ENCODE measurements around the gene GDPGP1. TPM values are rescaled to one million over a fixed set of nuclear protein-coding genes. Genes with fewer than 3 reads are reported as not detected.

GDPGP1 gene
- 5.9 and 7.4 TPM in 2 replicates for total RNA-seq

GRCh38 chr15:90234096-90234988, at the start of gene GDPGP1:
GDPGP1 (plus strand) TSS chr15:90234209; CDS start chr15:90240909, 6,700 bp downstream.

GRCh38 chr15:90201130-90201943, 32.7 kb upstream of the GDPGP1 start, which contains the start of gene SEMA4B:
SEMA4B (plus strand) TSS chr15:90201330; CDS start chr15:90201579, 249 bp downstream.

GRCh38 chr15:90233387-90234095, 468 bp upstream of the GDPGP1 start, which contains the start of gene CIB1:
CIB1 (minus strand) TSS chr15:90233941; CDS start chr15:90233885, 56 bp downstream.

GRCh38 chr15:90249203-90249863, 15.3 kb downstream of the GDPGP1 start, which contains the start of gene TTLL13:
TTLL13 (plus strand) TSS chr15:90249556; CDS start chr15:90250631, 1,075 bp downstream.

GRCh38 chr15:90265271-90266060, 31.5 kb downstream of the GDPGP1 start, which contains the start of gene NGRN:
NGRN (plus strand) TSS chr15:90265672; CDS start chr15:90265713, 41 bp downstream.

Other genes with a start within 250 kb of the GDPGP1 start
- gene ZNF710, start 232.9 kb upstream of the GDPGP1 start, total RNA-seq, result 11.1 and 15.0 TPM in 2 replicates
- gene IDH2, start 131.7 kb upstream of the GDPGP1 start, total RNA-seq, result 65.2 and 91.8 TPM in 2 replicates
- 10.9 and 65.6 TPM in 2 replicates for gene SEMA4B, start 32.9 kb upstream of the GDPGP1 start, total RNA-seq
- 41.0 and 47.0 TPM in 2 replicates for gene CIB1, start 268 bp upstream of the GDPGP1 start, total RNA-seq
- under 0.01 TPM in 1 of 2 replicates, not detected in the other for gene TTLL13, start 15.3 kb downstream of the GDPGP1 start, total RNA-seq
- 43.1 and 66.6 TPM in 2 replicates for gene NGRN, start 31.5 kb downstream of the GDPGP1 start, total RNA-seq
- gene ZNF774, start 118.1 kb downstream of the GDPGP1 start, total RNA-seq, result 0.72 and 1.0 TPM in 2 replicates
- 206 and 279 TPM in 2 replicates for gene IQGAP1, start 154.0 kb downstream of the GDPGP1 start, total RNA-seq

Measured in endothelial cell of coronary artery (primary cell).